ENCODE data around the gene SMARCA2.

GRCh38 chr9:2096376-2096970 is 81.3 kb downstream of the SMARCA2 start:
- TF ChIP-seq POLR2A (IDR thresholded peaks at IDR 0.05) = no peak
- TF ChIP-seq, protein P1, sequence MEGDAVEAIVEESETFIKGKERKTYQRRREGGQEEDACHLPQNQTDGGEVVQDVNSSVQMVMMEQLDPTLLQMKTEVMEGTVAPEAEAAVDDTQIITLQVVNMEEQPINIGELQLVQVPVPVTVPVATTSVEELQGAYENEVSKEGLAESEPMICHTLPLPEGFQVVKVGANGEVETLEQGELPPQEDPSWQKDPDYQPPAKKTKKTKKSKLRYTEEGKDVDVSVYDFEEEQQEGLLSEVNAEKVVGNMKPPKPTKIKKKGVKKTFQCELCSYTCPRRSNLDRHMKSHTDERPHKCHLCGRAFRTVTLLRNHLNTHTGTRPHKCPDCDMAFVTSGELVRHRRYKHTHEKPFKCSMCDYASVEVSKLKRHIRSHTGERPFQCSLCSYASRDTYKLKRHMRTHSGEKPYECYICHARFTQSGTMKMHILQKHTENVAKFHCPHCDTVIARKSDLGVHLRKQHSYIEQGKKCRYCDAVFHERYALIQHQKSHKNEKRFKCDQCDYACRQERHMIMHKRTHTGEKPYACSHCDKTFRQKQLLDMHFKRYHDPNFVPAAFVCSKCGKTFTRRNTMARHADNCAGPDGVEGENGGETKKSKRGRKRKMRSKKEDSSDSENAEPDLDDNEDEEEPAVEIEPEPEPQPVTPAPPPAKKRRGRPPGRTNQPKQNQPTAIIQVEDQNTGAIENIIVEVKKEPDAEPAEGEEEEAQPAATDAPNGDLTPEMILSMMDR (IDR thresholded peaks at IDR 0.05) = no peak

Data from thyroid gland (tissue), 4 donors.